SK-N-MC (cell line): ENCODE results near the gene B3GNT9.

Experiments
- DNase-seq: peaks from one replicate; pipeline ENCODE4 v3.0.0-alpha.2; 2011; ENCODE audit warnings: low read depth, low spot score
- H3K27ac ChIP-seq: fragments of 200-600 bp; sonication (generic); 2 replicates; pipeline ENCODE4 v1.5.1; 2016; ENCODE audit warnings: mixed run types
- H3K36me3 ChIP-seq: fragments of 200-600 bp; sonication (generic); 2 replicates; pipeline ENCODE4 v1.6.1; 2017; ENCODE audit warnings: antibody characterized with exemption, low read length, mixed read lengths; ENCODE audit not compliant: insufficient read depth
- H3K4me3 ChIP-seq: fragments of 200-600 bp; sonication (generic); 2 replicates; pipeline ENCODE4 v1.5.1; 2016
- H3K9ac ChIP-seq: fragments of 200-600 bp; sonication (generic); 2 replicates; pipeline ENCODE4 v1.8.0; 2017; ENCODE audit warnings: mixed run types, mixed read lengths; ENCODE audit not compliant: insufficient read length
- H3K9me3 ChIP-seq: fragments of 200-600 bp; sonication (generic); 2 replicates; pipeline ENCODE4 v1.6.1; 2017; ENCODE audit warnings: low read depth, mild to moderate bottlenecking, antibody characterized with exemption, low read length, moderate library complexity, mixed read lengths
- EZH2 ChIP-seq: fragments of 200-600 bp; sonication (generic); IDR thresholded peaks from one replicate; pipeline ENCODE4 v1.6.1; 2017; ENCODE audit warnings: antibody characterized with exemption
- FOXP2 ChIP-seq: optimal IDR thresholded peaks from 2 replicates; pipeline ENCODE3; 2011; ENCODE audit warnings: mild to moderate bottlenecking, moderate library complexity; ENCODE audit not compliant: insufficient read depth; ENCODE audit errors: extremely low read length, control extremely low read depth
- POLR2AphosphoS5 ChIP-seq: IDR thresholded peaks from 2 replicates; pipeline ENCODE4 v1.6.1; 2012; ENCODE audit warnings: mild to moderate bottlenecking, low read depth, low read length, borderline replicate concordance

The B3GNT9 gene

DNA sequence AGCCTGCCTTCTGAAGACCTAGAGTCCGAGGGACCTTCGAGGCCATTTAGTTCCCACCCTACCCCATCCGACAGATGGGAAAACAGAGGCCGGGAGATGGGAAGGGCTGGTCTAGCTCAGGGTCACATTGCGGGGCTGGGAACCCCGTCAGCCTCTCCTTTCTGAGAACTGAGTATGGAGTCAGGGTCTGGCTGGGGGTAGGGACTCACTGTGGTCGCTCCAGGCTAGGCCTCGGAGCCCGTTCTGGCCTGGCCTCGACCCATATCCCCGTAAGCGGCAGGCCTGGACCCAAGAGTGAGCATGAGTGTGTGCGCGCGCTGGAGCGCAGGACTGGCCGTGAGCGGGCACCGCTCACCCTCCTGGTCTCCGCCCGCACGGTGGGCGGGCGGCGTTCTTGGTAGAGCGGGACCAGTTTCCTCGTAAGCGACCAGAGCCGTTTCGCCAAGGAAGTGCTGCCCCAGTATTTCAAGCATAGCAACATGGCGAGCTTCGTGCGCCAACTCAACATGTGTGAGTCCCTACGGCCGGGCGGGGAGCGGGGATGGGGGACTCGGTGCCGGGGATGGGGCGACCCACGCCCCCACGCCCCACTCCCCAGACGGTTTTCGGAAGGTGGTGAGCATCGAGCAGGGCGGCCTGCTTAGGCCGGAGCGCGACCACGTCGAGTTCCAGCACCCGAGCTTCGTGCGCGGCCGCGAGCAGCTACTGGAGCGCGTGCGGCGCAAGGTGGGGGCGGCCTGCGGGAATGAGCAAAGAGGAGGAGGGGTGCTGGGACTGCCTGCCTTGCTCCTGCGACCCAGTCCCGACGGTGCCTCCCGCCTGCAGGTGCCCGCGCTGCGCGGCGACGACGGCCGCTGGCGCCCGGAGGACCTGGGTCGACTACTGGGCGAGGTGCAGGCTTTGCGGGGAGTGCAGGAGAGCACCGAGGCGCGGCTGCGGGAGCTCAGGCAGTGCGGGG is 14.6 kb upstream of the B3GNT9 start:
- no peaks in the 10 kb centered on the region for H3K9me3 ChIP-seq
- H3K4me3 ChIP-seq: no peak overlapping the region
- H3K36me3 ChIP-seq: no peaks in the 10 kb centered on the region
- TF ChIP-seq EZH2 (no peak), FOXP2 (no peak), POLR2AphosphoS5 (no peak)
- H3K27ac ChIP-seq: no peak overlapping the region
- no peak overlapping the region for H3K9ac ChIP-seq
- no peak for DNase-seq

DNA sequence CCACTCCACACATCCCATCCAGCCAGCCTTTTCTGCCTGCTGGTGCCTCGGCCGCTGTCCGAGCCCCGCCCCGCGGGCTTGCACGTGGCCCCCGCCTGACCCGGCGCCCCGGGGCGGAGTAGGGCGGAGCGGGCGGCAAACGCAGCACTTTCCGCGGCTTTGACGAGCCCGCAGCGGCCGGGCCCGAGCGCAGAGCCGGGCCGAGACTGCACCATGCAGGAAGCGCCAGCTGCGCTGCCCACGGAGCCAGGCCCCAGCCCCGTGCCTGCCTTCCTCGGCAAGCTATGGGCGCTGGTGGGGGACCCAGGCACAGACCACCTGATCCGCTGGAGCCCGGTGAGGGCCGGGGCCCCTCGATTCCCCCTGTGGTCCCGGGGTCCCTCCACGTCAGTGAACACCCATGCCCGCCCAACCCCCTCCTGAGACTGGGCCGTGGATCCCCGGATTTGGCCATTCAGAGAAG is 13.8 kb upstream of the B3GNT9 start, which contains the start of gene HSF4:
HSF4 (plus strand) TSS at position 147 of the 463 bp plus-strand sequence; CDS start at position 214, 67 bp downstream.
- H3K9me3 ChIP-seq: no peaks in the 10 kb centered on the region
- H3K9ac ChIP-seq: no peak within 1 kb of the TSS
- DNase-seq: no peak
- H3K27ac ChIP-seq: no peak within 1 kb of the TSS
- TF ChIP-seq POLR2AphosphoS5: no peak
- no peak for TF ChIP-seq FOXP2
- TF ChIP-seq EZH2: no peak
- no peaks in the 10 kb centered on the region for H3K36me3 ChIP-seq
- no peak within 1 kb of the TSS for H3K4me3 ChIP-seq

DNA sequence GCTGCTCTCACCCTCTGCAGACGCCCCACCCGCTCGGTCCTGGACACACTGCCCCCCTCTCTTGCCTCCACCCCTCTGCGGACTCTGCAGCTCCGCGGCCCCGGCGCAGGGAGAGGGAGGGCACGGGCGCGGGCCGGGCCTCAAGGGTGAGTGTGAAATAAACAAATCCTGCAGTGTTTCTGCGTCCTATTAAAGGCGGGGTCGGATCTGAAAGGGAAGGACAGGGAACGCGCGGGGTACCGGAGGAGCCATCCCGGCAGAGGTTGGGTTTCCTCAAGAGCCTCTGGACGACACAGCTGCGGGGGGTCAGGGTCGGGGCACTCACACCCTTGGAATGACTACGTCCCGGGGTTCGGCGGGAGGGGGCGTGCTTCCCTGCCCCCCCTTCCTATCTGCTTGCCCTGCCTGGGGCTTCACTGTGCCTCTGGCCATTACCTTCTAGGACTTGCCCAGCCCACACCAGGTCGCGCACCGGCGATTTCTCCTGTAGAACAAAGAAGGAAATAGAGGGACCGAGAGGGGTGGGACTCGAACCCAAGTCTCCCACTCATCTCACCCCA is 13.3 kb upstream of the B3GNT9 start:
- H3K4me3 ChIP-seq: no peak overlapping the region
- H3K36me3 ChIP-seq: no peaks in the 10 kb centered on the region
- no peak for DNase-seq
- TF ChIP-seq POLR2AphosphoS5 (no peak), FOXP2 (no peak), EZH2 (no peak)
- no peak overlapping the region for H3K9ac ChIP-seq
- no peak overlapping the region for H3K27ac ChIP-seq
- no peaks in the 10 kb centered on the region for H3K9me3 ChIP-seq

DNA sequence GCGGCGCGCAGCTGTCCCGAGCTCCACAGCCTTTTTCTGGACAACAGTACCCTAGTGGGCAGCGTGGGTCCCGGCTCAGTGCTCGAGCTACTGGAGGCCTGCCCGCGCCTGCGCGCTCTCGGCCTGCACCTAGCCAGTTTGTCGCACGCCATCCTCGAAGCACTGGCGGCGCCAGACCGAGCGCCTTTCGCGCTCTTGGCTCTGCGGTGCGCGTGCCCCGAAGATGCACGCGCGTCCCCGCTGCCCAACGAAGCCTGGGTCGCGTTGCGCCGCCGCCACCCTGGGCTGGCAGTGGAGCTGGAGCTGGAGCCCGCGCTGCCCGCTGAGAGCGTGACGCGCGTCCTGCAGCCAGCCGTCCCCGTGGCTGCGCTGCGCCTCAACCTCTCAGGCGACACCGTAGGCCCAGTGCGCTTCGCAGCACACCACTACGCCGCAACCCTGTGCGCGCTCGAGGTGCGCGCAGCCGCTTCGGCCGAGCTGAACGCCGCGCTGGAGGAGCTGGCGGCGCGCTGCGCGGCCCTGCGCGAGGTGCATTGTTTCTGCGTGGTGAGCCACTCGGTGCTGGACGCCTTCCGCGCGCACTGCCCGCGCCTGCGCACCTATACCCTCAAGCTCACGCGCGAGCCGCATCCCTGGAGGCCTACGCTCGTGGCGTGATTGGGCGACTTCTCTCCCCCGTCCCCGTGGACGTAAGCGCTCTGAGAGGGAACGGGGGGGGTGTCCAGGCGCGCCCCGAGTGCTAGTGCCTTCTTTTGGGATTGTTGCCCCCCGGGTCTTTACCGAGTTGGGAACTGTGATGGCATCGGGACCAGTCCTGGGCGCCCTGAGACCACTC is 12.6 kb upstream of the B3GNT9 start:
- H3K27ac ChIP-seq: no peak overlapping the region
- H3K36me3 ChIP-seq: no peaks in the 10 kb centered on the region
- H3K9ac ChIP-seq: no peak overlapping the region

DNA sequence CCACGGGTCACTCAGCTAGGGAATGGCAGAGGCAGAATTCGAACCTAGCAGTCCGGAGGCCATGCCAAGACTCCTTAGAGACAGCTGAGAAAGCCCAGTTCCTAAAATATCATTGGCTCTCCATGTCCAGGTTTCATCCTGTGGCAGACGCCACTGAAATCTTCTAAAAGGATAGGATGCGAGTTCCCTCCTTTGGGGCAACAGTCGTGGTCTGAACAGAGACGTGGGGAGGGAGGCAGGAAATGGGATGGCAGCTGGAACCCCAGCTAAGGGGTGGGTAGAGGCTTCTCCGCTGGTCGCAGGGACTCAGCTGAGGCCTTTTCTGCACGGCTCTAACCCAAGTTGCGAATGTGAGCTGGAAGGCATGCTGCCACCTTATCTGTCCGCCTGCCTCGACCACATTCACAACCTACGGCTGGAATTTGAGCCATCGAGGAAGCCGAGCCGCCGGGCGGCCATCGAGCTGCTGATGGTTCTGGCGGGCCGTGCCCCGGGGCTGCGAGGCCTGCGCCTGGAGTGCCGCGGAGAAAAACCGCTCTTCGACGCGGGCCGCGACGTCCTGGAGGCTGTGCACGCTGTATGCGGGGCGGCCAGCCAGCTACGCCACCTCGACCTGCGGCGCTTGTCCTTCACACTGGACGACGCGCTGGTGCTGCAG is 11.8 kb upstream of the B3GNT9 start:
- H3K27ac ChIP-seq: no peak overlapping the region
- TF ChIP-seq FOXP2: no peak
- no peak for TF ChIP-seq EZH2
- TF ChIP-seq POLR2AphosphoS5: no peak
- no peak for DNase-seq
- H3K9ac ChIP-seq: no peak overlapping the region
- no peaks in the 10 kb centered on the region for H3K36me3 ChIP-seq
- no peaks in the 10 kb centered on the region for H3K9me3 ChIP-seq
- H3K4me3 ChIP-seq: no peak overlapping the region

More for the DNA sequence above, 12.6 kb upstream of the B3GNT9 start:
- Histone ChIP-seq H3K9me3 (no peaks in the 10 kb centered on the region), H3K4me3 (no peak overlapping the region)
- no peak for DNase-seq
- TF ChIP-seq EZH2 (no peak), FOXP2 (no peak), POLR2AphosphoS5 (no peak)

DNA sequence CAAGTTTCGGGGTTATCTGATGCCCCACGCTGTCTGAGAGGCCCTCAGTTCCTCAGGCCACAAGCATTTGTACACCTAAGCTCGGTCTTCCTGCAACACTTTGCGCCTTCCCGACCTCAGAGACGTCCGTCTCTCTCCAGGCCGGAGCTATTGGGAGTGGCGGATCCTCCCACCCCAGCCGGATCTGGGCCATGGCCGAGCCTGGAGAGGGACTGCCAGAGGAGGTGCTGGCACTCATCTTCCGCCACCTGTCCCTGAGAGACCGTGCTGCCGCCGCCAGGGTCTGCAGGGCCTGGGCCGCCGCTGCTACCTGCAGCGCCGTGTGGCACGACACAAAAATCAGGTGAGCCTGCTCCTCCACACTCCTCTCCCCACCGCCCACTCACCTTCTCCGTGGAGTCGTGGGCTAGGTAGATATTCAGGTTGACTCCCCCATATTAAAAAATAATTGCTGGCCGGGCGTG is 10.8 kb upstream of the B3GNT9 start:
- Histone ChIP-seq H3K4me3 (no peak overlapping the region), H3K36me3 (no peaks in the 10 kb centered on the region), H3K9me3 (no peaks in the 10 kb centered on the region), H3K27ac (no peak overlapping the region), H3K9ac (no peak overlapping the region)
- TF ChIP-seq POLR2AphosphoS5 (no peak), EZH2 (no peak), FOXP2 (no peak)
- no peak for DNase-seq
